SK-N-SH treated with all-trans-retinoic acid at 6 μM for 48 hours (cell line): Measurements from ENCODE around the gene AMH.

Source experiments
- OSR1 ChIP-seq: fragments of 250-450 bp; sonication (Bioruptor Pico); IDR thresholded peaks from 2 replicates; pipeline ENCODE4 v1.8.0; 2022; ENCODE audit warnings: moderate library complexity, mild to moderate bottlenecking, inconsistent platforms
- SNAI2 ChIP-seq: fragments of 250-450 bp; sonication (Bioruptor Pico); IDR thresholded peaks from 2 replicates; pipeline ENCODE4 v1.5.0; 2020; ENCODE audit warnings: mild to moderate bottlenecking, moderate library complexity
- ZFP3 ChIP-seq: fragments of 250-450 bp; sonication (Bioruptor Pico); IDR thresholded peaks from 2 replicates; pipeline ENCODE4 v1.5.0; 2020; ENCODE audit warnings: mild to moderate bottlenecking, moderate library complexity
- ZNF70 ChIP-seq: fragments of 450-650 bp; formaldehyde crosslinking; IDR thresholded peaks from 2 replicates; pipeline ENCODE4 v1.5.0; 2020; ENCODE audit warnings: mild to moderate bottlenecking, moderate library complexity
- TF ChIP-seq, protein P1 (sequence below): fragments of 250-450 bp; sonication (Bioruptor Pico); IDR thresholded peaks from 2 replicates; pipeline ENCODE4 v1.8.0; 2020; ENCODE audit warnings: mild to moderate bottlenecking, moderate library complexity, borderline replicate concordance

DNA sequence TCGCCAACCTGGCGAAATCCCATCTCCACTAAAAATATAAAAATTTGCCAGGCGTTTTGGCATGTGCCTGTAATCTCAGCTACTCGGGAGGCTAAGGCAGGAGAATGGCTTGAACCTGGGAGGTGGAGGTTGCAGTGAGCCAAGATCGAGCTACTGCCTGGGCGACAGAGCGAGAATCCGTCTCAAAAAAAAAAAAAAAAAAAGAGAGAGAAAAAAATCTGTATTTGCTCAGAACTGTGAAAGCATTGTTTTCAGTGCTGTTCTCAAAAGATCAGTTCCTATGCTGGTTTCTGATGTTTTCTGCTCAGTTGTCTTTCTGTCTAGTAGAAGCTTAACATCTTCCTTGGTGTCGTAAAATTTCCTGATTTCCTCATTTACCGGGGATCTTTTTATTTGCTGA, 9.9 kb upstream of the AMH start:
- TF ChIP-seq, protein P1, sequence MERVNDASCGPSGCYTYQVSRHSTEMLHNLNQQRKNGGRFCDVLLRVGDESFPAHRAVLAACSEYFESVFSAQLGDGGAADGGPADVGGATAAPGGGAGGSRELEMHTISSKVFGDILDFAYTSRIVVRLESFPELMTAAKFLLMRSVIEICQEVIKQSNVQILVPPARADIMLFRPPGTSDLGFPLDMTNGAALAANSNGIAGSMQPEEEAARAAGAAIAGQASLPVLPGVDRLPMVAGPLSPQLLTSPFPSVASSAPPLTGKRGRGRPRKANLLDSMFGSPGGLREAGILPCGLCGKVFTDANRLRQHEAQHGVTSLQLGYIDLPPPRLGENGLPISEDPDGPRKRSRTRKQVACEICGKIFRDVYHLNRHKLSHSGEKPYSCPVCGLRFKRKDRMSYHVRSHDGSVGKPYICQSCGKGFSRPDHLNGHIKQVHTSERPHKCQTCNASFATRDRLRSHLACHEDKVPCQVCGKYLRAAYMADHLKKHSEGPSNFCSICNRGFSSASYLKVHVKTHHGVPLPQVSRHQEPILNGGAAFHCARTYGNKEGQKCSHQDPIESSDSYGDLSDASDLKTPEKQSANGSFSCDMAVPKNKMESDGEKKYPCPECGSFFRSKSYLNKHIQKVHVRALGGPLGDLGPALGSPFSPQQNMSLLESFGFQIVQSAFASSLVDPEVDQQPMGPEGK = no peak
- no peak for TF ChIP-seq OSR1 (CRISPR knock-in tag)
- TF ChIP-seq ZNF70 (CRISPR knock-in tag) = no peak
- no peak for TF ChIP-seq ZFP3 (CRISPR knock-in tag)
- no peak for TF ChIP-seq SNAI2
